ENCODE measurements around the gene SLC35E1. TPM values are rescaled to one million over a fixed set of nuclear protein-coding genes. Genes with fewer than 3 reads are reported as not detected.
"Not testable (repeated sequence)": the region's sequence is repeated elsewhere in the genome, so short reads cannot be mapped to it uniquely, and the experiment has no call there.

SLC35E1 gene
- total RNA-seq, 1 donor from 2014 or later, result 26.9 TPM

- H3K4me3 ChIP-seq (ENCODE audit: low read depth, low read length), result no peak overlapping the region
- TF ChIP-seq CTCF (conservative IDR thresholded peaks at IDR 0.05; ENCODE audit: low read depth, low read length), result no peak
- DNase-seq (ENCODE audit: low read depth), result no peak
These were observed 6.1 kb downstream of the SLC35E1 start for GRCh38 chr19:16566161-16566560.

GRCh38 chr19:16564842-16565241, 7.4 kb downstream of the SLC35E1 start:
- no peak for TF ChIP-seq CTCF (conservative IDR thresholded peaks at IDR 0.05; ENCODE audit: low read depth, low read length)
- no peak overlapping the region for H3K4me3 ChIP-seq (ENCODE audit: low read depth, low read length)
- DNase-seq (ENCODE audit: low read depth), result no peak

GRCh38 chr19:16562608-16563025, 9.6 kb downstream of the SLC35E1 start:
- no peak overlapping the region for H3K4me3 ChIP-seq (ENCODE audit: low read depth, low read length)
- TF ChIP-seq CTCF (conservative IDR thresholded peaks at IDR 0.05; ENCODE audit: low read depth, low read length), result no peak
- DNase-seq (ENCODE audit: low read depth), result no peak

GRCh38 chr19:16561382-16561781, 10.8 kb downstream of the SLC35E1 start:
- H3K4me3 ChIP-seq (ENCODE audit: low read depth, low read length), result no peak overlapping the region
- no peak for TF ChIP-seq CTCF (conservative IDR thresholded peaks at IDR 0.05; ENCODE audit: low read depth, low read length)
- DNase-seq (ENCODE audit: low read depth), result no peak

- no peak for DNase-seq (ENCODE audit: low read depth)
- TF ChIP-seq CTCF (conservative IDR thresholded peaks at IDR 0.05; ENCODE audit: low read depth, low read length), result no peak
- no peak overlapping the region for H3K4me3 ChIP-seq (ENCODE audit: low read depth, low read length)
These were observed 12.4 kb downstream of the SLC35E1 start for GRCh38 chr19:16559780-16560276.

- no peak for TF ChIP-seq CTCF (conservative IDR thresholded peaks at IDR 0.05; ENCODE audit: low read depth, low read length)
- no peak for DNase-seq (ENCODE audit: low read depth)
- H3K4me3 ChIP-seq (ENCODE audit: low read depth, low read length), result no peak overlapping the region
These were observed 17.4 kb downstream of the SLC35E1 start for GRCh38 chr19:16554776-16555175.

- not testable (repeated sequence) for DNase-seq (ENCODE audit: low read depth); H3K4me3 ChIP-seq (ENCODE audit: low read depth, low read length)
These were observed 20.3 kb downstream of the SLC35E1 start for GRCh38 chr19:16551902-16552301.
